NCI-H1092 (cell line): ENCODE measurements around the gene POU4F3.

Experiments
- DNase-seq: peaks from one replicate; lab custom pipeline; 2025; lab: John Stamatoyannopoulos, UW

POU4F3 gene

GRCh38 chr5:146340260-146341081 lies 1.8 kb downstream of the POU4F3 start:
- DNase-seq, result no peak

GRCh38 chr5:146341854-146342253 lies 3.2 kb downstream of the POU4F3 start:
- no peak for DNase-seq

- no peak for DNase-seq
These were observed 3.9 kb downstream of the POU4F3 start for GRCh38 chr5:146342519-146342881.

GRCh38 chr5:146342882-146343865 lies 4.5 kb downstream of the POU4F3 start:
- DNase-seq, result no peak

GRCh38 chr5:146344155-146345118 lies 5.8 kb downstream of the POU4F3 start:
- no peak for DNase-seq

- DNase-seq, result no peak
These were observed 6.6 kb downstream of the POU4F3 start for GRCh38 chr5:146345240-146345577.

- DNase-seq, result no peak
These were observed 7.1 kb downstream of the POU4F3 start for GRCh38 chr5:146345578-146346366.

GRCh38 chr5:146357126-146357525 lies 18.5 kb downstream of the POU4F3 start:
- no peak for DNase-seq

GRCh38 chr5:146359836-146360235 lies 21.2 kb downstream of the POU4F3 start:
- DNase-seq, result no peak

- DNase-seq, result no peak
These were observed 24.7 kb downstream of the POU4F3 start for GRCh38 chr5:146363161-146363874.

GRCh38 chr5:146365618-146366017 lies 27.0 kb downstream of the POU4F3 start:
- DNase-seq, result no peak

GRCh38 chr5:146366904-146367303 lies 28.3 kb downstream of the POU4F3 start:
- DNase-seq, result no peak

- DNase-seq, result no peak
These were observed 29.5 kb downstream of the POU4F3 start for GRCh38 chr5:146368137-146368536.

- DNase-seq, result no peak
These were observed 31.1 kb downstream of the POU4F3 start for GRCh38 chr5:146369691-146370090.

- DNase-seq, result no peak
These were observed 38.2 kb downstream of the POU4F3 start for GRCh38 chr5:146376821-146377220.

- no peak for DNase-seq
These were observed 40.3 kb downstream of the POU4F3 start for GRCh38 chr5:146378986-146379385.

- no peak for DNase-seq
These were observed 42.1 kb downstream of the POU4F3 start for GRCh38 chr5:146380714-146381113.

GRCh38 chr5:146388386-146388785 lies 49.7 kb downstream of the POU4F3 start:
- DNase-seq, result no peak

- no peak for DNase-seq
These were observed 51.8 kb downstream of the POU4F3 start for GRCh38 chr5:146390469-146390868.
